ENCODE measurements around the gene MFF. TPM values are rescaled to one million over a fixed set of nuclear protein-coding genes. Genes with fewer than 3 reads are reported as not detected.

MFF gene, protein sequence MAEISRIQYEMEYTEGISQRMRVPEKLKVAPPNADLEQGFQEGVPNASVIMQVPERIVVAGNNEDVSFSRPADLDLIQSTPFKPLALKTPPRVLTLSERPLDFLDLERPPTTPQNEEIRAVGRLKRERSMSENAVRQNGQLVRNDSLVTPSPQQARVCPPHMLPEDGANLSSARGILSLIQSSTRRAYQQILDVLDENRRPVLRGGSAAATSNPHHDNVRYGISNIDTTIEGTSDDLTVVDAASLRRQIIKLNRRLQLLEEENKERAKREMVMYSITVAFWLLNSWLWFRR
- total RNA-seq (2022; extraction: Qiagen RNA extraction; ENCODE audit: low read depth): 97.8 to 143 TPM (median 107 TPM) in 5 replicates

GRCh38 chr2:227324995-227325838, at the start of gene MFF:
Gene MFF, plus strand, starts transcription at chr2:227325251. Its CDS starts 5,415 bp downstream, at chr2:227330666.

DNA sequence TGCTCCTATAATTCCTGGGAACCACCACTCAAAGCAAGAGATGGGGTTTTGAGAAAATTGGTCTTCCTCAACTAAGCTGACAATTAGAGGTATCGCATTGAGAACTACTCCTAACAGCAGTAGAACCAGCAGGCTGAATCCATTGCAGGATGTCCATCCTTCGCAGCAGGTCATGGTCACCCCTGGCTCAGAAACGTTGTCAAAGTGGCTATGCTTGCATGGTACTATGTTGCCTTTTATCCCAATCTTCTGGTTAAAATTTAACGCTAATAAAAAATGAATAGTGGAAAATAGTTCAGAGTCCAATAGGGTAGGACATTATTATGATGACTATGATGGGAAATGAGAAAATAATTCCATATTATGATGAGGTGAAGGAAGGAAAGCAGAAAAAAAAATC, 54.0 kb downstream of the MFF start, which contains the start of gene TM4SF20:
Gene TM4SF20 (minus strand): TSS at position 212 of the 400 bp plus-strand sequence. CDS start 38 bp downstream, at position 174.

GRCh38 chr2:227387583-227387982, 62.5 kb downstream of the MFF start, which contains the start of gene SCYGR1:
Gene SCYGR1, minus strand, starts transcription at chr2:227387949. Its CDS starts 0 bp downstream, at chr2:227387949.

Other genes with a start within 250 kb of the MFF start
- 1.1 to 3.1 TPM (median 1.5 TPM) in 5 replicates for gene COL4A4, start 161.0 kb upstream of the MFF start, total RNA-seq (2022; extraction: Qiagen RNA extraction; ENCODE audit: low read depth)
- 0.28 to 1.3 TPM (median 0.82 TPM) in 5 replicates for gene COL4A3, start 160.6 kb upstream of the MFF start, total RNA-seq (2022; extraction: Qiagen RNA extraction; ENCODE audit: low read depth)
- gene TM4SF20, start 54.1 kb downstream of the MFF start, total RNA-seq (2022; extraction: Qiagen RNA extraction; ENCODE audit: low read depth): 5.9 to 9.9 TPM (median 8.4 TPM) in 5 replicates
- not detected in 5 replicates for gene SCYGR1, start 62.7 kb downstream of the MFF start, total RNA-seq (2022; extraction: Qiagen RNA extraction; ENCODE audit: low read depth)
- gene AGFG1, start 146.9 kb downstream of the MFF start, total RNA-seq (2022; extraction: Qiagen RNA extraction; ENCODE audit: low read depth): 101 to 140 TPM (median 120 TPM) in 5 replicates

All from A549 treated with ZK216348 at 1 μM for 4 hours (cell line).